GM12892 (cell line): ENCODE measurements around the gene GPR68.
"Not testable (repeated sequence)": the region's sequence is repeated elsewhere in the genome, so short reads cannot be mapped to it uniquely, and the experiment has no call there.

Experiments
- DNase-seq: peaks from one replicate; pipeline ENCODE4 v3.0.0; 2011; ENCODE audit not compliant: insufficient read length
- FAIRE-seq: peaks from 2 replicates; lab custom pipeline; 2011; peaks lifted over from hg19 to GRCh38; lab: Jason Lieb, UNC
- POLR2A ChIP-seq: IDR thresholded peaks from 2 replicates; pipeline ENCODE4 v1.6.1; 2011; ENCODE audit warnings: low read depth, low read length, control low read depth
- POLR2AphosphoS5 ChIP-seq: IDR thresholded peaks from 2 replicates; pipeline ENCODE4 v1.6.1; 2011; ENCODE audit warnings: low read depth, low read length, control low read depth
- TAF1 ChIP-seq: IDR thresholded peaks from 2 replicates; pipeline ENCODE4 v1.6.1; 2011; ENCODE audit warnings: low read depth, mild to moderate bottlenecking, control low read depth, low read length, borderline replicate concordance

GPR68 gene

DNA sequence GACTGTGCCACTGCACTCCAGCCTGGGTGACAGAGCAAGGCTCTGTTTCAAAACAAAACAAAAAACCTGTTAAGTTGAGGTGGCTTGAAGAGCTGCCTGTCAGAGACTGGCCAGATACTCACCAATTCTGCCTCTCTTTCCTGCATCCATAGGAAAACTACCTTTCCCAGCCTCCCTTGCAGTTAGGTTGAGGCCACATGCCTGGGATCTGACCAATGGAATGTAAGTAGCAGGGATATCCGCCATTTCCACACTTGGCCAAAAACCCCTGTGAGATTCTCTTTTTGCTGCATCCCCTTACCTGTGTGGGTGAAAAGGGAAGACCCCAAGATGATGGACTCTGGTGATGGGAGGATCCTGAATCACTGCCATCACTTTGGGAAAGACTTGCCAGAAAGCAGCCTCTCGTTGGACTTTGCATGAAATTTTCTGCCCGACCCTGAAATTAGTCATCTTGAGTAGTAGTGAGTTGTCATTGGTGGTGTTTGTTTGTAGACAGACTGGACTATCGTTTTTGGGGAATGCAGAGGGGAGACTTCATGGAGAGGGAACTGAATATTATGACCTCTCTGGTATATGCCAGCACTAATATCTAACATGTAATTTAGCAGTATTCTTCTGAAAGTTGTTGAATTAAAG, 14.0 kb downstream of the GPR68 start:
- no peak for TF ChIP-seq POLR2AphosphoS5
- TF ChIP-seq TAF1: no peak
- no peak for TF ChIP-seq POLR2A
- DNase-seq: no peak
- peak; percentile 77 for FAIRE-seq

DNA sequence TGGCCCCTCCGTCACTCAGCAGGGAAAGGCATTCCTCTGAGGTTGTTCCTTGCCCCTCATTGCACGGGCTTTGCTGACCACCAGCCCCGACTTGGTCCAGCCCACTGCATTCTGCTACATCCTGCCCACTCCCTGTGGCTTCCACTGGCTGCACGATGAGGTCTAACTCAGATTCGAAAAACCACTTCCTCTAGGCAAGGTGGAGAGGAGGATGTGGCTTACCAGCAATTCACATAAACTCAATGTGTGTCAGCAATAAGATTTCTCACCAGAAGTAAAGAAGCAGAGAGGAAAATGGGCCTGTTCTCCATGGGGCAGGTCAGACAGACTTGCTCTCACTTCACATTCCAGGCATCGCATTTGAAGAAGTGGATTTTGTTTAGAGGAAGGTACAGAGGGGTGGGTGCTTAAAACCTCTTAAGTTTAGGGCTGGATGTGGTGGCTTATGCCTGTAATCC, 14.7 kb downstream of the GPR68 start:
- DNase-seq (peak; percentile 69), FAIRE-seq (peak; percentile 100)
- TF ChIP-seq POLR2AphosphoS5 (peak; percentile 64), TAF1 (no peak), POLR2A (peak; percentile 50; the same call in 1 of the 2 replicates)

DNA sequence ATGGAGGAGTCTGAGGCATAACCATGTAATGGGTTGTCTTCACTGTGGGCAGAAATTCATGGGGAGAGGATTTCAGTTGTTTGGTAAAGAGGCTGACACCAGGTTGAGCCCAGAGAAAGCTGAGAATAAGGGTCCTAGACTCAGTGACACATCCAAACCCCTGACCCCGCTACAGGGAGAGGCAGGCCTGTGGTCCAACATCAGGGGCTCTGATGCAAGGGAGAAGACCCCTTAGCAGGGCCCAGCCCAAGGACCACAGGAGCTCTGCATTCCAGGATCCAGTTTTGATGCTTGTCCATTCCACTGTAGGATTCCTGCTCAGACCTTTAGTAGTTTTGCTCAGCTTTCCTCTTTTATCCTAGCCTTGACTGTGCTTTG, 15.5 kb downstream of the GPR68 start:
- no peak for FAIRE-seq
- no peak for DNase-seq
- TF ChIP-seq POLR2A: no peak
- no peak; the same call in 1 of the 2 replicates for TF ChIP-seq POLR2AphosphoS5
- TF ChIP-seq TAF1: no peak

DNA sequence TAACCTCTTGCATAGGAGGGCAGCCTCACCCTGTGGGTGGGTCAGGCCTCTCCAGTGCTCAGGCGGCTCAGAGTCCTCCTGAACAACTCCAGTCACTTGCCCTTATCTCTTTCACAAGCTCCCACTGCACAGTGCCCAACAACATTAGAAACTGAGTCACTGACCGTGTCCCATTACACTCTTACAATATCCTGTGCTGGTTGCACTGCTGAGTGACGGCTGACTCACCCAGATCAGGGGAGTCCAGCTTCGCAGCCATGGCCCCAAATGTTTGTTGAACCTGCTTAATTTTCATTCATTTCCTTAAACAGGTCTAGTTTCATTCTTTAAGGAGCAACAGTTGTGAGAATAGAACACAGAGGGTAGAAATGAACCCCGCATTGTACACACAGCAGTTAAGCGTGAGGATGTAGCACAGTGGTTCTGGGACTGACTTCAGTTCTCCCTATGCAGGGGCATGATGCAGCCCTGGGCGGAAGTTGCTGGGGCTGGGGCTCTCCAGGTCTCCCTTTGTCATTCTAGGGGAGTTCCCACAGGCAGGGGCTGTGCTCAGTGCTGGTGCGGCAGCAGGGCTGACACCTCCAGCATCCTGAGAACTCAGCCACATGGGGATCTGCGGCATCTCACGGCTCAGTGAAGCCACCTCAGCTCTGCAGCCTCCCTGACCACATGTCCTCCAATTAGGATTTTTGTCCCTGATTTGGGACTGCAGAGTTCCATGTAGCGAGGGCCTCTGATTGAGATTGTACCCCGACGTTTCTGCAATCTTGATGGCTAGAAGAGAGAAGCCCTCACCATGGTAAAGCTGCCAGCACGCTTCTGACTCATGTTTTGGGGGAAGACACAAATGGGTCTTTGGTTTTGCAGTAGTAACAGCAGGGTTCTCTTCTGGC, 16.1 kb downstream of the GPR68 start:
- peak; percentile 75 for DNase-seq
- TF ChIP-seq POLR2AphosphoS5 (no peak; the same call in none of the 2 replicates), POLR2A (peak; percentile 75), TAF1 (peak; percentile 18; the same call in 1 of the 2 replicates)
- peak; percentile 99 for FAIRE-seq

DNA sequence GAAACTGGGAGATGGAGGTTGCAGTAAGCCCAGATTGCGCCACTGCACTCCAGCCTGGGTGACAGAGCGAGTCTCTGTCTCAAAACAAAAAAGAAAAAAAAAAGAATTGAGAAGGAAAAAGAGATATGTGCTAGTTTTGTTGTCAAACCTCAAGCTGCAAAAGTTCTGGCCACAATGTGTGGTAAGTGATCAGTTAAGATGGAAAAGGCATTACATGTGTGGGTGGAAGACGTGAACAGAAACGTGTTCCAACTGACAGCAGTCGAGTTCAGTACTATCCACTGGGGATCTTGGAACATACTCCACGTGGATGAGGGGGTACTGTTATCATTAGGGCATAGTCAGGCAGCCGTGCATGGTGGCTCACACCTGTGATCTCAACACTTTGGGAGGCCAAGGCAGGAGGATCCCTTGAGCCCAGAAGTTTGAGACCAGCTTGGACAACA, 17.3 kb downstream of the GPR68 start:
- no peak for DNase-seq
- TF ChIP-seq POLR2A: no peak
- TF ChIP-seq POLR2AphosphoS5: no peak
- no peak for TF ChIP-seq TAF1
- peak; percentile 91 for FAIRE-seq

DNA sequence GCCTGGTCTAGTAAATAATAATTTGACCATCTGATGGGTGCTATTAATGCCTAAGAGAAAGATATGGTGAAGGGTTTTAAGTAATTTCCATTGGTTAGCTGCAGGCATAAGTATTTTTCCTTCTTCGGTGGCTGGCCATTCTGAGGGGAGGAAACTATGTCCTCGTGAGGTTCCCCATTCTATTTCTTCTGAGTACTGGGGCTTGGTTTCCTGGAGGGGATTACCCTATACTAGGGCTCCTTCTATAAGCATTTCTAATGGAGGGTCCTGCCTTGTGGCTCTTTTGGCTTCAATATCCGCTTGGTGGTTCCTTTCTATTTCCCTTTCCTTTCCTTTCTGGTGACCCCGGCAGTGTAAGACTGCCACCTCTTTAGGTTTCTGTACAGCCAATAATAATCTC, 18.1 kb downstream of the GPR68 start:
- not testable (repeated sequence) for DNase-seq, FAIRE-seq

DNA sequence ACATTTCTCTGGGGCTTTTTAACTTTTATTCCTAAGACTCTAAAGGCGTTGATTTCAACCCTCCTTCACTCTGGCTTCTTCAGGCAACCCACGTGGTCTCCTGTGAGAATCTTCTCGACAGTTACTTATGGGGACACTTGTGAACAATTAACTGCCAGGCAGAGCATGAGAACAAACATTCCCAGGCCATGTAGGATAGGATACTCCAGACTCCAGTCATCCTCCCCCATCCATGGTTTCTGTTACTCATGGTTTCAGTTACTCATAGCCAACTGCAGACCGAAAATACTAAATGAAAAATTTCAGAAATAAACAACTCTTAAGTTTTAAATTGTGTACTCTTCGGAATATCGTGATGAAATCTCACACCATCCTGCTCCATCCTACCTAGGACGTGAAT, 19.5 kb downstream of the GPR68 start:
- FAIRE-seq (no peak), DNase-seq (no peak)
- TF ChIP-seq POLR2A (no peak), POLR2AphosphoS5 (no peak)

DNA sequence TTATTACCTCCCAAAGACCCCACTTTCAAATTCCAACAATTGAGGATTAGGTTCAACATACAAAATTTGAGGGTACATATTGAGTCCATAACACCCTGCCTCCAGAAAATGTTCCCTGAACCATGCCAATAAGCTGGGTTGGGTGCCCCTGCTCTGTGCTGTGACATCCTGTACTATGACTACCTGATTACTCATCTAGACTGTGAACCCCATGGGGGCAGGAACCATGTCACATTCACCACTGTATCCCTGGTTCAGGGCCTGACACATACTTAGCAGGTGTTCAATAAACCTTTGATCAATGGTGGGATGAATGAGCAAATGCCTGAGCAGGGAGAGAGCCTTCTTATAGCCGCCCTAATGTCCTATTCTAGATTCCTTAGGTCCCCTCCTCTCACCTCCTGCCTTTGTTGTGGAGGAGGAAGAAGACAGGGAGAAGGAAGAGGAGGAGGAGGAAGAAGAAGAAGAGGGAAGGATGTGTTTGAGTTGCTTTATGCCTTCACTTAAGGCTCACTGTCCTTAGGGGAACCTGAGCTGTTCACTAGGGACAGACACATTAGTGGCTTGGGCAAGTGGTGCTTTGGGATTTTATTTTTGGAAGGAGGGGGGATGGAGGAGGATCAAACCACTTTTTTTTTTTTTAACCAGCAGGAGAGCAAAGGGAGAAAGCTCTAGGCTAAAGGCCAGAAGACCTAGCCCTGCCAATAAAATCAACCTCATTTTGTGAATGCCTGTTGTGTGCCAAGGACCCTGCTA, 21.3 kb downstream of the GPR68 start:
- DNase-seq: no peak
- no peak for FAIRE-seq
- TF ChIP-seq POLR2AphosphoS5 (no peak), TAF1 (no peak)

DNA sequence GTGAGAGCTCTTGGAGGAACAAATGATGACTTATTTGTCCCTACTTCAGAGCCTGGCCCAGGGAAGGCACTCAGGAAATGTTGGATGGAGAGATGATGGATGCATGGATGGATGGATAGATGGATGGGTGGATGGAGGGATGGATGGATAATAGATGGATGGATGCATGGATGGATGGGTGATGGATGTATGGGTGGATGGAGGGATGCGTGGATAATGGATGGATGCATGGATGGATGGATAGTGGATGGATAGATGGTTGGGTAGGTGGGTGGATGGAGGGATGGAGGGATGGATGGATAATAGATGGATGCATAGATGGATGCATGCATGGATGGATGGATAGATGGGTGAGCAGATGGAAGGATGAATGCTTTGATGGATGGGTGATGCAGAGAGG, 23.2 kb downstream of the GPR68 start:
- no peak for DNase-seq
- FAIRE-seq: no peak
- no peak for TF ChIP-seq POLR2AphosphoS5
- no peak for TF ChIP-seq POLR2A
- TF ChIP-seq TAF1: no peak

DNA sequence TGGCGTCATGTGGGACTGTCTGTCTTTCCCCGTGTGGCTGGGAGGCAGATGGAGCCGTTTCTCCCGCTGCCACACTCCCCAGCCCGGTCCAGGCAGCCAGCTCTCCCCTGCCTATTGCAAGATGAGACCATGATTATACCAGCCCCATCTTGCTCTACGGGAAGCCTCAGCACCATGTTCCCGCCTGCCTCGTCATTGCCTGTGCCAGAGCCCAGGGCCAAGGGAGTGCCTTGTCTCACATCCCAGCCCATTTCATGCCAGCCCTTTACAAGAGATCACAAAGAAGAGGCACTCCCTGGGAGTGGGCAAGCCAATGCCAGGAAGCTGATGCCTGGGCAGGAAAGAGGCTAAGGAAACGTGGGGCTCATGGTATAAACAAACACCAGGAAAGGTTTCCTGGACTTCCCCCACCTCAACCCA, 23.9 kb downstream of the GPR68 start:
- TF ChIP-seq TAF1: no peak
- TF ChIP-seq POLR2AphosphoS5: no peak
- TF ChIP-seq POLR2A: no peak
- FAIRE-seq (no peak), DNase-seq (no peak)
